CD4-positive, alpha-beta T cell treated with Interleukin-17A for 4 hours (primary cell): ENCODE results near the gene RAB28.

Experiments used
- DNase-seq: peaks from one replicate; pipeline ENCODE4 v3.0.0-alpha.2; 2020; ENCODE audit warnings: mixed read lengths

RAB28 gene

GRCh38 chr4:13368217-13368616 is 115.9 kb downstream of the RAB28 start:
- no peak for DNase-seq

- DNase-seq = no peak
Measured at GRCh38 chr4:13367691-13368090, 116.4 kb downstream of the RAB28 start.

GRCh38 chr4:13367244-13367643 is 116.9 kb downstream of the RAB28 start:
- DNase-seq = no peak

GRCh38 chr4:13365195-13365594 is 118.9 kb downstream of the RAB28 start:
- no peak for DNase-seq

GRCh38 chr4:13364653-13365052 is 119.5 kb downstream of the RAB28 start:
- DNase-seq = no peak

- no peak for DNase-seq
Measured at GRCh38 chr4:13364172-13364571, 120.0 kb downstream of the RAB28 start.

- no peak for DNase-seq
Measured at GRCh38 chr4:13359809-13360208, 124.3 kb downstream of the RAB28 start.

GRCh38 chr4:13355111-13355880 is 128.8 kb downstream of the RAB28 start:
- DNase-seq = no peak

GRCh38 chr4:13349096-13349495 is 135.0 kb downstream of the RAB28 start:
- DNase-seq = no peak

GRCh38 chr4:13348216-13348615 is 135.9 kb downstream of the RAB28 start:
- no peak for DNase-seq

- DNase-seq = no peak
Measured at GRCh38 chr4:13347517-13348125, 136.5 kb downstream of the RAB28 start.

- no peak for DNase-seq
Measured at GRCh38 chr4:13344216-13344615, 139.9 kb downstream of the RAB28 start.

- DNase-seq = no peak
Measured at GRCh38 chr4:13340672-13341071, 143.5 kb downstream of the RAB28 start.

GRCh38 chr4:13331827-13332226 is 152.3 kb downstream of the RAB28 start:
- DNase-seq = no peak

GRCh38 chr4:13329963-13330362 is 154.2 kb downstream of the RAB28 start:
- DNase-seq = no peak

- no peak for DNase-seq
Measured at GRCh38 chr4:13329340-13329850, 154.7 kb downstream of the RAB28 start.

- DNase-seq = no peak
Measured at GRCh38 chr4:13328591-13328990, 155.5 kb downstream of the RAB28 start.

- DNase-seq = no peak
Measured at GRCh38 chr4:13327991-13328390, 156.1 kb downstream of the RAB28 start.

GRCh38 chr4:13325744-13326143 is 158.4 kb downstream of the RAB28 start:
- no peak for DNase-seq

- DNase-seq = no peak
Measured at GRCh38 chr4:13323921-13324320, 160.2 kb downstream of the RAB28 start.

GRCh38 chr4:13322681-13323101 is 161.4 kb downstream of the RAB28 start:
- no peak for DNase-seq
